ENCODE measurements around the gene RPS14. TPM values are rescaled to one million over a fixed set of nuclear protein-coding genes. Genes with fewer than 3 reads are reported as not detected.

The RPS14 gene
- total RNA-seq, 1 donor from 2014 or later = 4,086 TPM

- Mint-ChIP-seq H3K9me3 (no peaks in the 10 kb centered on the region), H3K4me1 (peaks cover 54% of the 10 kb centered on the region), H3K4me3 (peak overlapping the region; percentile 28), H3K27ac (peak overlapping the region; percentile 80), H3K27me3 (no peaks in the 10 kb centered on the region), H3K36me3 (ENCODE audit: low read depth) (peaks cover 88% of the 10 kb centered on the region)
- ATAC-seq (ENCODE audit: low read depth) = no peak
- DNase-seq = no peak
- no peak for TF ChIP-seq CTCF (IDR thresholded peaks at IDR 0.05)
- CTCF ChIA-PET = interaction anchor here (10.0 kb wide), 1 partner anchor 33 kb away, joined by 175 read pairs; no protein-coding TSS in a partner anchor
- intact Hi-C loops (cut with micrococcal nuclease) = loop anchor here (1.0 kb wide), 1 partner anchor 9 kb away; no protein-coding TSS in a partner anchor
- POLR2A ChIA-PET = interaction anchor here (0.7 to 30.4 kb wide), 9 partner anchors 26 to 718 kb away, joined by 3 to 2478 read pairs (median 5); partner anchors contain the start of genes CD74 and RPS14
Measured at GRCh38 chr5:150400316-150401075, 49.0 kb downstream of the RPS14 start.

- intact Hi-C loops (cut with micrococcal nuclease) = loop anchor here (2.0 kb wide), 1 partner anchor 43 kb away; the partner anchor contains the start of gene TCOF1
- Mint-ChIP-seq H3K4me1 (peaks cover 50% of the 10 kb centered on the region), H3K27me3 (no peaks in the 10 kb centered on the region), H3K9me3 (no peaks in the 10 kb centered on the region), H3K4me3 (peak overlapping the region; percentile 55), H3K27ac (peak overlapping the region; percentile 80), H3K36me3 (ENCODE audit: low read depth) (peaks cover 88% of the 10 kb centered on the region)
- no peak for TF ChIP-seq CTCF (IDR thresholded peaks at IDR 0.05)
- DNase-seq (no peak), ATAC-seq (ENCODE audit: low read depth) (peak; percentile 6)
- ChIA-PET CTCF (interaction anchor here (2.3 to 10.0 kb wide), 3 partner anchors 7 to 50 kb away, joined by 9 to 175 read pairs (median 21); partner anchors contain the start of gene RPS14), POLR2A (interaction anchor here (0.5 to 30.4 kb wide), 21 partner anchors 12 to 717 kb away, joined by 3 to 2478 read pairs (median 5); partner anchors contain the start of genes CD74, DCTN4, RPS14 and TCOF1)
Measured at GRCh38 chr5:150399524-150400211, 49.9 kb downstream of the RPS14 start.

GRCh38 chr5:150398722-150399523, 50.6 kb downstream of the RPS14 start:
- CTCF ChIA-PET = interaction anchor here (1.8 to 10.0 kb wide), 6 partner anchors 8 to 58 kb away, joined by 6 to 175 read pairs (median 15); partner anchors contain the start of genes CD74 and RPS14
- POLR2A ChIA-PET = interaction anchor here (0.5 to 30.4 kb wide), 23 partner anchors 11 to 716 kb away, joined by 3 to 2478 read pairs (median 4); partner anchors contain the start of genes CD74, DCTN4, PDGFRB and RPS14
- peak; percentile 59 for DNase-seq
- Mint-ChIP-seq H3K36me3 (ENCODE audit: low read depth) (peaks cover 88% of the 10 kb centered on the region), H3K4me3 (peak overlapping the region; percentile 28), H3K4me1 (peaks cover 50% of the 10 kb centered on the region), H3K27ac (peak overlapping the region; percentile 80), H3K27me3 (no peaks in the 10 kb centered on the region), H3K9me3 (no peaks in the 10 kb centered on the region)
- intact Hi-C loops (cut with micrococcal nuclease) = loop anchor here (1.0 to 2.0 kb wide), 4 partner anchors 13 to 51 kb away; partner anchors contain the start of genes CD74 and TCOF1
- TF ChIP-seq CTCF (IDR thresholded peaks at IDR 0.05) = no peak
- peak; percentile 71 for ATAC-seq (ENCODE audit: low read depth)

GRCh38 chr5:150397782-150398721, 51.5 kb downstream of the RPS14 start:
- DNase-seq = no peak
- ChIA-PET POLR2A (interaction anchor here (0.6 to 30.4 kb wide), 16 partner anchors 10 to 361 kb away, joined by 3 to 2478 read pairs (median 5); partner anchors contain the start of genes CD74, DCTN4, RPS14 and TCOF1), CTCF (interaction anchor here (1.3 to 10.0 kb wide), 7 partner anchors 9 to 59 kb away, joined by 4 to 175 read pairs (median 9); partner anchors contain the start of genes CD74 and RPS14)
- H3K4me1 Mint-ChIP-seq = peaks cover 47% of the 10 kb centered on the region
- no peak for TF ChIP-seq CTCF (IDR thresholded peaks at IDR 0.05)
- H3K36me3 Mint-ChIP-seq (ENCODE audit: low read depth) = peaks cover 87% of the 10 kb centered on the region
- ATAC-seq (ENCODE audit: low read depth) = peak; percentile 0
- H3K4me3 Mint-ChIP-seq = no peak overlapping the region
- no peaks in the 10 kb centered on the region for H3K27me3 Mint-ChIP-seq
- intact Hi-C loops (cut with micrococcal nuclease) = loop anchor here (1.0 to 2.0 kb wide), 4 partner anchors 14 to 52 kb away; partner anchors contain the start of genes CD74 and TCOF1
- H3K27ac Mint-ChIP-seq = peak overlapping the region; percentile 80
- no peaks in the 10 kb centered on the region for H3K9me3 Mint-ChIP-seq

Measured in activated B cell treated with CpG ODN at 0.5 μM for 24 hours (primary cell).